HepG2 (cell line): ENCODE data around the gene HINT2. TPM values are rescaled to one million over a fixed set of nuclear protein-coding genes. Genes with fewer than 3 reads are reported as not detected.

ENCODE experiments used
- ATAC-seq: fragments of 200-7000 bp; cut with Tn5 transposase; 3 replicates; pipeline ENCODE4 v1.9.1; 2020; ENCODE audit warnings: mild to moderate bottlenecking, moderate library complexity
- BruUV-seq: library from RNA; stranded (reverse); fragments of 400-500 nt; replicated peaks from 2 replicates; lab custom pipeline; 2021; lab: Mats Ljungman, UMichigan
- CTCF ChIA-PET: fragments of 300-600 bp; formaldehyde crosslinking; extraction: SDS; loops from one replicate; lab custom pipeline; 2021; ENCODE audit warnings: low total read pairs, inconsistent platforms, low intra/inter-chr PET ratio; lab: Yijun Ruan, JAX
- POLR2A ChIA-PET: fragments of 350-600 bp; sonication (Branson Sonifier 250); formaldehyde crosslinking; loops from one replicate; lab custom pipeline; 2020; ENCODE audit warnings: antibody characterized with exemption, inconsistent platforms; lab: Yijun Ruan, JAX
- DNase-seq: peaks from one replicate; pipeline ENCODE4 v3.0.0-alpha.2; 2015; ENCODE audit warnings: low spot score
- FAIRE-seq: peaks from 3 replicates; lab custom pipeline; 2011; peaks lifted over from hg19 to GRCh38; lab: Jason Lieb, UNC
- H2AFZ ChIP-seq: one replicate; pipeline ENCODE4 v1.6.1; 2011; ENCODE audit warnings: low read length, inconsistent platforms
- H3K27ac ChIP-seq: fragments of 300-600 bp; 3 replicates; pipeline ENCODE4 v1.8.0; 2011; ENCODE audit warnings: mixed run types, mild to moderate bottlenecking, mixed read lengths, low read length, inconsistent platforms; ENCODE audit not compliant: insufficient read depth; ENCODE audit errors: extremely low read length
- H3K27me3 ChIP-seq, 2 experiments: fragments of 200-600 bp in 1 of 2; 2 replicates in 1 of 2; 3 replicates in 1 of 2; pipeline versions ENCODE4 v1.6.0 to v1.8.0; 2011; ENCODE audit warnings: low read length in 2 of 2, mild to moderate bottlenecking in 2 of 2, moderate library complexity in 2 of 2, inconsistent platforms in 1 of 2; ENCODE audit not compliant: insufficient read depth in 2 of 2, control insufficient read depth in 1 of 2
- H3K36me3 ChIP-seq, 2 experiments: fragments of 200-600 bp in 1 of 2; replicated peaks in 1 of 2; 2 replicates in 1 of 2; 3 replicates in 1 of 2; pipeline versions ENCODE4 v1.5.1 to v1.8.0; 2011; ENCODE audit warnings: low read length in 2 of 2, inconsistent platforms in 1 of 2; ENCODE audit not compliant: insufficient read depth in 2 of 2, control insufficient read depth in 1 of 2
- H3K4me1 ChIP-seq: 2 replicates; pipeline ENCODE4 v1.5.1; 2012; ENCODE audit warnings: low read length, inconsistent platforms; ENCODE audit not compliant: insufficient read depth
- H3K4me2 ChIP-seq: 2 replicates; pipeline ENCODE4 v1.6.0; 2011; ENCODE audit warnings: low read depth, low read length, inconsistent platforms
- H3K4me3 ChIP-seq, 3 experiments: fragments of 200-600 bp in 1 of 3; sonication (generic), shearing (Covaris generic) in 1 of 3; replicated peaks in 1 of 3; 2 replicates each; pipeline ENCODE4 v1.5.1; 2011 to 2016; ENCODE audit warnings: low read length in 3 of 3, inconsistent platforms in 2 of 3, low read depth in 2 of 3, mild to moderate bottlenecking in 2 of 3, control low read depth in 1 of 3, mixed read lengths in 1 of 3; ENCODE audit not compliant: insufficient read depth in 1 of 3
- H3K79me2 ChIP-seq: one replicate; pipeline ENCODE4 v1.6.1; 2011; ENCODE audit warnings: low read length, inconsistent platforms; ENCODE audit not compliant: insufficient read depth
- H3K9ac ChIP-seq: 2 replicates; pipeline ENCODE4 v1.6.0; 2011; ENCODE audit warnings: mild to moderate bottlenecking, low read depth, low read length, inconsistent platforms; ENCODE audit not compliant: insufficient read depth
- H3K9me3 ChIP-seq: 2 replicates; pipeline ENCODE4 v1.5.1; 2012; ENCODE audit warnings: mild to moderate bottlenecking, low read length
- H4K20me1 ChIP-seq: 2 replicates; pipeline ENCODE4 v1.6.0; 2011; ENCODE audit warnings: inconsistent platforms, mild to moderate bottlenecking, low read length, moderate library complexity; ENCODE audit not compliant: insufficient read depth
- ELK4 ChIP-seq: sonication (generic); formaldehyde crosslinking; IDR thresholded peaks from 2 replicates; pipeline ENCODE4 v1.9.0; 2021; ENCODE audit warnings: missing genetic modification reagents, borderline replicate concordance
- HMGA1 ChIP-seq: sonication (generic); formaldehyde crosslinking; conservative IDR thresholded peaks from 2 replicates; pipeline ENCODE4 v1.4.0; 2020; ENCODE audit warnings: missing genetic modification reagents
- MTA3 ChIP-seq: sonication (generic); formaldehyde crosslinking; IDR thresholded peaks from 2 replicates; pipeline ENCODE4 v1.4.0; 2020; ENCODE audit warnings: missing genetic modification reagents
- MXD1 ChIP-seq: sonication (generic); formaldehyde crosslinking; IDR thresholded peaks from 2 replicates; pipeline ENCODE4 v1.4.0; 2020; ENCODE audit warnings: mild to moderate bottlenecking, missing genetic modification reagents
- NR0B2 ChIP-seq: sonication (generic); formaldehyde crosslinking; IDR thresholded peaks from 2 replicates; pipeline ENCODE4 v1.4.0; 2020; ENCODE audit warnings: mild to moderate bottlenecking, missing genetic modification reagents
- SPEN ChIP-seq: sonication (generic); formaldehyde crosslinking; IDR thresholded peaks from 2 replicates; pipeline ENCODE4 v1.5.1; 2020; ENCODE audit warnings: low read depth, mild to moderate bottlenecking, missing genetic modification reagents
- STAG1 ChIP-seq: sonication (generic); formaldehyde crosslinking; IDR thresholded peaks from 2 replicates; pipeline ENCODE4 v1.4.0; 2020; ENCODE audit warnings: missing genetic modification reagents
- TRIM22 ChIP-seq: fragments of 450-650 bp; IDR thresholded peaks from 2 replicates; pipeline ENCODE4 v1.6.1; 2017
- ZNF564 ChIP-seq: sonication (generic); formaldehyde crosslinking; IDR thresholded peaks from 2 replicates; pipeline ENCODE4 v1.8.1; 2023; ENCODE audit warnings: mild to moderate bottlenecking, missing genetic modification reagents
- ZZZ3 ChIP-seq: sonication (generic); formaldehyde crosslinking; IDR thresholded peaks from 2 replicates; pipeline ENCODE4 v1.4.0; 2020; ENCODE audit warnings: missing genetic modification reagents, mild to moderate bottlenecking, borderline replicate concordance
- WGBS: methylation state at CpG from one replicate; pipeline ENCODE4 v1.1.6; 2017; ENCODE audit warnings: low lambda C conversion rate; 5-methylcytosine and 5-hydroxymethylcytosine counted together
- in situ Hi-C: cut with HindIII; loops from 2 replicates; pipeline ENCODE4 v1.10.0; 2017; ENCODE audit warnings: low pct_unique_long_range_greater_than_20kb; ENCODE audit not compliant: extremely low pct_ligation_motif_present
- intact Hi-C: fragments of 100-400 bp; cut with micrococcal nuclease; formaldehyde crosslinking; loops from one replicate; pipeline ENCODE4 v1.10.0; 2022; ENCODE audit not compliant: unreplicated experiment
- polyA plus RNA-seq, 8 experiments: library from polyadenylated mRNA; depleted of rRNA in 3 of 8; stranded (reverse) in 7 of 8; unstranded in 1 of 8; fragments of >200 nt; fragmentation: Illumina TruSeq in 4 of 8; extraction: Trizol in 4 of 8; gene quantifications; 2 replicates each; pipeline versions ENCODE4 v1.2.1 to v1.2.3, GENCODE V29; 2011 to 2016; ENCODE audit warnings: low read depth in 4 of 8, missing spikeins in 1 of 8, mixed read lengths in 1 of 8; ENCODE audit not compliant: insufficient read depth in 1 of 8
- total RNA-seq, 5 experiments: library from RNA; depleted of rRNA; stranded (reverse); fragments of >200 nt; fragmentation: Illumina TruSeq; extraction: Trizol; gene quantifications; 2 replicates each; pipeline ENCODE4 v1.2.3, GENCODE V29; 2016; ENCODE audit warnings: low read depth in 1 of 5

HINT2 gene
- total and polyA plus RNA-seq, 2 of the 13 experiments (the other 11 are each of a cell fraction or from before 2014, with no cell fraction given) = 37.9 to 56.2 TPM

- intact Hi-C loops = loop anchor here (1.0 to 5.0 kb wide), 3 partner anchors 35 to 94 kb away; partner anchors contain the start of genes CREB3, NPR2 and TLN1
- H3K36me3 ChIP-seq = no peaks in the 10 kb centered on the region
- POLR2A ChIA-PET = interaction anchor here (1.3 kb wide), 1 partner anchor 12 kb away, joined by 6 read pairs; the partner anchor contains the start of gene HINT2
- CTCF ChIA-PET = interaction anchor here (0.7 to 2.2 kb wide), 4 partner anchors 35 to 120 kb away, joined by 3 to 24 read pairs (median 8); partner anchors contain the start of gene NPR2
- ATAC-seq = peak; percentile 55
- H3K9me3 ChIP-seq = no peaks in the 10 kb centered on the region
- H3K27me3 ChIP-seq = no peaks in the 10 kb centered on the region
- peak; percentile 65 for DNase-seq
- BruUV-seq = no TSS peak
- H4K20me1 ChIP-seq = no peaks in the 10 kb centered on the region
- peaks cover 34% of the 10 kb centered on the region for H3K4me1 ChIP-seq
- peak overlapping the region; percentile 70 for H3K4me2 ChIP-seq
- peak; percentile 89 for FAIRE-seq
- WGBS = 30% methylated on average over 3 of the region's 4 CpGs
- H3K4me3 ChIP-seq = peak overlapping the region in 1 of 3 experiments; percentile 34; a peak in 1 of 6 replicates
- H3K79me2 ChIP-seq = no peaks in the 10 kb centered on the region
- H3K9ac ChIP-seq = no peak overlapping the region
- in situ Hi-C loops = loop anchor here (5.0 kb wide), 1 partner anchor 56 kb away; no protein-coding TSS in a partner anchor
- H3K27ac ChIP-seq = no peak overlapping the region
- H2AFZ ChIP-seq = no peak overlapping the region
- TF ChIP-seq ELK4 (CRISPR knock-in tag) = no peak
- TF ChIP-seq MXD1 (CRISPR knock-in tag) = no peak
- no peak for TF ChIP-seq TRIM22
- peak; percentile 64 for TF ChIP-seq STAG1 (CRISPR knock-in tag)
- TF ChIP-seq ZZZ3 = no peak
- peak; percentile 98 for TF ChIP-seq ZNF564 (CRISPR knock-in tag)
- no peak for TF ChIP-seq HMGA1 (CRISPR knock-in tag)
- no peak for TF ChIP-seq MTA3 (CRISPR knock-in tag)
- TF ChIP-seq NR0B2 (CRISPR knock-in tag) = no peak
- peak; percentile 56; the same call in 1 of the 2 replicates for TF ChIP-seq SPEN (CRISPR knock-in tag)
These were observed 11.3 kb upstream of the HINT2 start for GRCh38 chr9:35826071-35826701.
